Activated CD4-positive, alpha-beta memory T cell treated with anti-CD3 and anti-CD28 coated beads, Interleukin-2, amount 10 ng/mL, durations not matched to agents 7 days and 5 days (primary cell): ENCODE data around the gene MTLN. TPM values are rescaled to one million over a fixed set of nuclear protein-coding genes. Genes with fewer than 3 reads are reported as not detected.
A peak's percentile ranks its signal among the peaks of the same experiment; 100 is the strongest.
"Not testable (repeated sequence)": the region's sequence is repeated elsewhere in the genome, so short reads cannot be mapped to it uniquely, and the experiment has no call there.

ENCODE experiments used
- CTCF ChIA-PET: fragments of 350-600 bp; sonication (Branson Sonifier 250); formaldehyde crosslinking; loops from one replicate; lab custom pipeline; 2021; ENCODE audit warnings: antibody characterized with exemption, inconsistent platforms; lab: Charles Lee
- POLR2A ChIA-PET: fragments of 350-600 bp; sonication (Branson Sonifier 250); formaldehyde crosslinking; loops from one replicate; lab custom pipeline; 2021; ENCODE audit warnings: antibody characterized with exemption; lab: Charles Lee
- DNase-seq: peaks from one replicate; pipeline ENCODE4 v3.0.0-alpha.2; 2020
- H3K27ac Mint-ChIP-seq: one replicate; pipeline ENCODE4 v1.8.0; 2021; ENCODE audit warnings: mild to moderate bottlenecking, mixed read lengths
- H3K27me3 Mint-ChIP-seq: one replicate; pipeline ENCODE4 v1.8.0; 2021; ENCODE audit warnings: mixed read lengths
- H3K36me3 Mint-ChIP-seq: one replicate; pipeline ENCODE4 v1.8.0; 2021; ENCODE audit warnings: low read depth, mixed read lengths
- H3K4me1 Mint-ChIP-seq: one replicate; pipeline ENCODE4 v1.8.0; 2021; ENCODE audit warnings: mixed read lengths
- H3K4me3 Mint-ChIP-seq: one replicate; pipeline ENCODE4 v1.8.0; 2021; ENCODE audit warnings: mild to moderate bottlenecking, mixed read lengths
- H3K9me3 Mint-ChIP-seq: one replicate; pipeline ENCODE4 v1.8.0; 2021; ENCODE audit warnings: mixed read lengths
- total RNA-seq, 2 experiments: library from RNA; stranded (reverse); gene quantifications; one replicate each; pipeline ENCODE4 v1.2.3, GENCODE V29; 2021

The MTLN gene
- total RNA-seq, 2 experiments from 2014 or later, result 47.0 to 50.7 TPM

DNA sequence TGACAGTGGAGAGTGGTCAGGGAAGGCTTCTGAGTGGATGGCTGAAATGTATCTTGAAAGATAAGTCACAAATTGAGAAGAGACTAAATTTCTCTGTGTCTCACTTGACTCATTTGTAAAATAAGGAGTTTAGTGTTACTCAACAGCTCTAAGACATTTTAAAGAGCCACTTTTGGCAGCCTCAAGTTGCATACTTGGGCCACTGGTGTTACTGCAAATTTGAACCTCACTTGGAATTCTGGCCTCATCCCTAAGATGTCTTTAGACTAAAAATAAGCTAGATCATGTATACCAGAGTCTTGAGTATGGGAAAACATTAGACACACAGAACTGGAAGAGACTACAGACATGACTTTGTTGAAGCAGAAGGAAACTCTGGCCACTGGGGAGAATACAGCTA is 4.5 kb upstream of the MTLN start:
- ChIA-PET POLR2A (no interaction called here), CTCF (no interaction called here)
- Mint-ChIP-seq H3K4me3 (no peak overlapping the region), H3K27me3 (peaks cover 63% of the 10 kb centered on the region), H3K4me1 (peaks cover 6% of the 10 kb centered on the region), H3K9me3 (peaks cover 4% of the 10 kb centered on the region), H3K36me3 (peaks cover 6% of the 10 kb centered on the region), H3K27ac (no peak overlapping the region)
- no peak for DNase-seq

DNA sequence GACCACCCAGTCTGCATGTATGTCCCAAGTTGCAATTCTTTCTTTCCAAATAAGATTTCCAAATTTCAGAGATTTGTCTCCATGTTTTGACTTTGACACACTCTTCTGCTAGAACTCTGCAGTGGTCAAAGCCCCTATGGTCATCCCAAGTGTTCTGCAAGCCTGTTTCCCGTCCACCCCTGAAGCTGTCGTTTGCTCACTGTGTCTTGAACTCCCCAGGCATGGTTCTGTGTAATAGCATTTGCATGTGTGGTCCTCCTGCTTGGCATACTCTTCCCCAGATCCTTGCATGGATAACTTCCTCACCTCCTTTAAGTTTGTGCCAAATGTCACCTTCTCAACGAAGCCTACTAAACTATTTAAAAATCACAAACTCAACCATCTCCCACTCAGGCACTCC is 3.9 kb upstream of the MTLN start:
- H3K4me1 Mint-ChIP-seq, result peaks cover 11% of the 10 kb centered on the region
- no peak overlapping the region for H3K4me3 Mint-ChIP-seq
- DNase-seq, result no peak
- ChIA-PET POLR2A (no interaction called here), CTCF (no interaction called here)
- no peak overlapping the region for H3K27ac Mint-ChIP-seq
- H3K9me3 Mint-ChIP-seq, result peaks cover 4% of the 10 kb centered on the region
- peaks cover 10% of the 10 kb centered on the region for H3K36me3 Mint-ChIP-seq
- peaks cover 57% of the 10 kb centered on the region for H3K27me3 Mint-ChIP-seq

DNA sequence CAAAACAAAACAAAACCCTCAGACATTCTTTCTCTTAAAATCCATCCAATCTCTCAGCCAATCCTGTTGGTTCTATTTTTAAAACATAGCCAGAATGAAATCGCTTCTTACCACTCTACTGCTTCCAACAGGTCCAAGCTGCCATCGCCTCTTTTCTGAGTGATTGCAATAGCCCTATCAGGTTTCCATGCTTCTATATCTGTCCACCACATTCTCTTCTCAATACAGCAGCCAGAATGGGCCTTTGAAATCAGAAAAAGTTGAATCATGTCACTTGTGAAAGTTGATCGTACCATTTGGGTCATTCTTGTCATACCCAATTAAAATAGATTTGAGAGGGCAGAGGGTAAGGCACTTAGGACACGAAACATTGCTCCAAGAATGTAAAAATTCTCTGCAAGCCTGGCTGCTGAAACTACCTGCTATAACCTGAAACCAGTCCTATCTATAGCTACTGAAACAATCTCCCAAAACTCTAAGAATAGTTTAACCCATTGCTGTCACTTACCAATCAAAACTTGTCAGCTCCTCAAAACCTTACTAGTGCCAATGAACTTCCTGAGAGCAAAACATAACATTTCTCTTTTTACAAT is 3.3 kb upstream of the MTLN start:
- no peak for DNase-seq
- Mint-ChIP-seq H3K9me3 (peaks cover 4% of the 10 kb centered on the region), H3K4me3 (no peak overlapping the region), H3K4me1 (peaks cover 14% of the 10 kb centered on the region), H3K27ac (no peak overlapping the region), H3K27me3 (peaks cover 56% of the 10 kb centered on the region), H3K36me3 (peaks cover 10% of the 10 kb centered on the region)
- CTCF ChIA-PET, result no interaction called here
- POLR2A ChIA-PET, result no interaction called here

DNA sequence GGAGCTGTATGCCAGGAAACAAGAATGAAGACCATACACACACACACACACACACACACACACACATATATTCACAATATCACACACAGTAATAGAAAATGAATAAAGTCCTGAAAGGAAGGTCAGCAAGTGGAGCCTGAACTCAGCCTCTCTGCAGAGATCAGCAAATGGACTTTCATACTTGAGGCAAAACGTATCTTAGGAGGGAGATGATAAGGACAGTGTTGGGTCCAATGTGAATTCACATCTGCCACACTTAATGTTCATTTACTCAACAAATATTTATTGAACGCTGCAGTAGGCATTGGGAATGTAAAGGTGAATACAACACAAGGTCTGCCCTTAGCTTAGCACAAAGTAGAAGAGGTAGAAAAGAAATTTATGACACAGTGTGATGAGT is 2.7 kb upstream of the MTLN start:
- Mint-ChIP-seq H3K4me3 (no peak overlapping the region), H3K27ac (no peak overlapping the region), H3K4me1 (peaks cover 16% of the 10 kb centered on the region), H3K9me3 (peaks cover 4% of the 10 kb centered on the region), H3K36me3 (peaks cover 12% of the 10 kb centered on the region), H3K27me3 (peaks cover 51% of the 10 kb centered on the region)
- CTCF ChIA-PET, result no interaction called here
- DNase-seq, result no peak
- POLR2A ChIA-PET, result no interaction called here

DNA sequence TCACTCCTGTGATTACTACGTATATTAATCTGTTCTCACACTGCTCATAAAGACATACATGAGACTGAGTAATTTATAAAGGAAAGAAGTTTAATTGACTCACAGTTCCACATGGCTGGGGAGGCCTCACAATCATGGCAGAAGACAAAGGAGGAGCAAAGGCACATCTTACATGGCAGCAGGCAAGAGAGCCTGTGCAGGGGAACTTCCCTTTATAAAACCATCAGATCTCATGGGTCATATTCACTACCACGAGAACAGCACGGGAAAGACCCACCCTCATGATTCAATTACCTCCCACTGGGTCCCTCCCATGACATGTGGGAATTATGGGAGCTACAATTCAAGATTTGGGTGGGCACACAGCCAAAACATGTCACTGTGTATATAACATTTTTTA is 1.2 kb upstream of the MTLN start:
- POLR2A ChIA-PET, H3K9me3 Mint-ChIP-seq, CTCF ChIA-PET, H3K4me3 Mint-ChIP-seq, DNase-seq, H3K27ac Mint-ChIP-seq: not testable (repeated sequence)
- peaks cover 37% of the 10 kb centered on the region for H3K27me3 Mint-ChIP-seq
- H3K36me3 Mint-ChIP-seq, result peaks cover 25% of the 10 kb centered on the region
- H3K4me1 Mint-ChIP-seq, result peaks cover 25% of the 10 kb centered on the region

DNA sequence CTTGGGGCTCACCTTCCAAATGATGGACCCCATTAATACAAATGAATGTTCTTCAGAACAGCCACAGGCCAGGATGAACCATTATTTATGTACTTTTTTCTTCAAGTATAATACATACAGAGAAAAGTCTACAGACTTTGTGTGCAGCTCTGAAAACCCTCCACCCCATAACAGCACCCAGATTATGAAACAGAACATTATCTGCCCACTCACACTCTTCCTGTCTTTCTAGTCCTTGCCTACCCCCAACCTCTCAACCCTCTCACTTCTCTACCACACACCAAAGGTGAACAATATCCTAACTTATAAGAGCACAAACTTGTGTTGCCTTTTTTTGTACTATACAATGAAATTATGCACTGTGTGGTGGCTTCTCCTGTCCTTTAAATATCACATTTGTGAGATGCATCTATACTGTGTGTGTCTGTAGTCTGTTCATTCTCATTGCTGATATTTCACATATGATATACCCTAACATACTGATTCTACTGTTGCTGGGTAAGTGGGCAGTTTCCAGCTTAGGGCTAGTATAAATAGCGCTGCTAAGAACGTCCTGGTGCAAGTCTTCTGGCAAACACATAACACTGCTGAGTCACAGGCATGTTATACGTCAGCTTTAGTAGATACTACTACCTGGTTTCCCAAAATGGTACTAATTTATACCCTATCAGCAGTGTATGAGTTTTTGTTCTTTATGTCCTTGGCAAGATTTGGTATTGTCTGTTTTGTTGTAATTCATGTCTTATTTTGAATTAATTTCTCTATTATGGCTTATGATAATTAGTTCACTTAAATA is 6.5 kb downstream of the MTLN start:
- CTCF ChIA-PET, result no interaction called here
- H3K27me3 Mint-ChIP-seq, result peaks cover 3% of the 10 kb centered on the region
- H3K9me3 Mint-ChIP-seq, result no peaks in the 10 kb centered on the region

DNA sequence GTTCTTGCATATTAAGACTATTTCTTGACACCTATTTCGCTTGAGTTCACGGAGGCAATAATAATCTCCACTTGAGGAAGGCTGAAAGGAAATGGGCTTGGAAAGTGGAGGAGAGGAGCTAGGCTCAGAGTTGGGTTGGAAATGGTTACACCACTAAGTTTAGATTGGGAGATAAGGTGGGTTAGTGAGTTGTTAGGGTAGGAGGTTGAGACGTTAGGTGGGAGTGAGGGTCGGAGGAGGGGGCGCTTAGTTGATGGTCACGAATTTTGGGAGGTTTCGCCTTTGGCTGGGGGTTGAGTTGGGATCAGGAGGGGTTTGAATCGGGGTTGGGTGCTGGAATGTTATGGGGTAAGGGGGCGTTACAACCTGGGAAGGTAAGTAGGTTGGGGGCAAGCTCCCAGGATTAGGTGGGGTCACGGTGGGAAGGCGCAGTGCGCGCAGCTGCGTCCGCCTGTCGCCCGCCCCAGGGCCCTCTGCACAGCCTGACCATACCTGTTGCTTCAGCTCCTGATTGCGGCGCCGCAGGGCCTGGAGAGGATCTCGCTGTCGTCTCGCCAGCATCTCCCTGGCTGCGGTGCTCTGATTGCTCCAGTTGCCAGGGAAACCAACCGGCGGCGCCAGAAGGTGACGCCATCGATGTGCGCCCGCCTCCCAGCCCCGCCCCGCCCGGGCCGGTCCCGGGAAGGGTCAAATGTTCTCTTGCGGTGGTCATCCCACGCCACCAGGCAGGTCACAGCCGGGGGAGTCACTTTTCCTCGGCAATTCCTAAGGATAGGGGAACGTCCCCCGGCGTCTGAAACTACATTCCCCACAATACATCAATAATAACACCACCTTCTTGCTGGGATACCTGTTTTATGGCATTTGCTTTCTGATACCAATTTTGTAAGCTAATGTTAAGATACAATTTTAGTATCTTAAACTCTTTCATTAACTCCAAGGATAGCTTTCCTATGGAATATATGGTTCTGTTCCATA is 7.7 kb downstream of the MTLN start, which contains the start of gene NPHP1:
Gene NPHP1 (minus strand): TSS at position 606 of the 978 bp plus-strand sequence. CDS start 45 bp downstream, at position 561.
- peak within 1 kb of the TSS; percentile 51 for H3K27ac Mint-ChIP-seq
- H3K4me3 Mint-ChIP-seq, result peak within 1 kb of the TSS; percentile 79
- POLR2A ChIA-PET, result no interaction called here
- peak; percentile 86 for DNase-seq
- peaks cover 24% of the 10 kb centered on the region for H3K4me1 Mint-ChIP-seq
- H3K27me3 Mint-ChIP-seq, result peaks cover 3% of the 10 kb centered on the region
- peaks cover 9% of the 10 kb centered on the region for H3K36me3 Mint-ChIP-seq
- CTCF ChIA-PET, result no interaction called here
- H3K9me3 Mint-ChIP-seq, result no peaks in the 10 kb centered on the region

More for the DNA sequence above, 6.5 kb downstream of the MTLN start:
- H3K4me1 Mint-ChIP-seq, result peaks cover 30% of the 10 kb centered on the region
- peak overlapping the region; percentile 79 for H3K4me3 Mint-ChIP-seq
- H3K36me3 Mint-ChIP-seq, result peaks cover 15% of the 10 kb centered on the region
- DNase-seq, result no peak
- POLR2A ChIA-PET, result no interaction called here
- H3K27ac Mint-ChIP-seq, result no peak overlapping the region

DNA sequence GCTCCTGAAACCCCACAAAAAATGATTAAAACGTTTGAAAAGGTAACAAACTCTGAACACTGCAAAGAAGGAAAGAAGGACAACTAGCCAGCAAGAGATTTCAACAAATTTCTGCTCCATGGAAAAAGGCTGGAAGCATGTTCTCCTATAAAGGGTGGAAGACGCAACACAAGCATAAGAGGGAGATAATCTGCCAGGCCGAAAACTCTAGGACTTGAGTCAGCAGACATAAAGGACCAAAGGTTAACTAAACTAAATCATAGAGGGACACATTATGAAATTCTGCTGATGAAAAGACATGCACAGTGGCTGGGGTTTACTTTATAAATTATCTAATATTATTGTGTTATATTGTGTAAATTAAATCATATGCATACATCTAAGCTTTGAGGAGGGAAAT is 14.3 kb downstream of the MTLN start:
- H3K4me1 Mint-ChIP-seq, result no peaks in the 10 kb centered on the region
- POLR2A ChIA-PET, result no interaction called here
- DNase-seq, result no peak
- no peaks in the 10 kb centered on the region for H3K36me3 Mint-ChIP-seq
- H3K27me3 Mint-ChIP-seq, result peaks cover 3% of the 10 kb centered on the region
- no peak overlapping the region for H3K27ac Mint-ChIP-seq
- CTCF ChIA-PET, result no interaction called here
- H3K9me3 Mint-ChIP-seq, result no peaks in the 10 kb centered on the region
- H3K4me3 Mint-ChIP-seq, result no peak overlapping the region

DNA sequence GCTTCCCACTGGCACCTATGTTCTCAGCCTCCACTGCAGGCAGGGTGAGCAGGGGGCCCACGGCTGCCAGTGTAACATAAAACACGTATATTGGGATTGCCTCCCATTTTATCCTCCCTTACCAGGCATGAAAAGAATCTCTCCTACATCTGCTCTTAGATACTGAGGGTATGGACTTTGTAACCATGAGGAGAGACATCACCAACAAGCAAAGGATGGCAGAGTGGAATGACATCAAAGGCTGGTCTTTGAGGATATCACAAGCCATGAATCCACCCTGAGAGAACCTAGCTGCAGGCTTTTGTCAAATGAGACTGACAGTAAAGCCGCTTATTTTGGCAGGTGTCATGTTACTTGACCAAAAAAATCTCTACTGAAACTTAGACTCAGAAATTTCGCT is 14.9 kb downstream of the MTLN start:
- no peak for DNase-seq
- CTCF ChIA-PET, result no interaction called here
- Mint-ChIP-seq H3K4me3 (no peak overlapping the region), H3K27me3 (peaks cover 3% of the 10 kb centered on the region), H3K36me3 (no peaks in the 10 kb centered on the region), H3K4me1 (no peaks in the 10 kb centered on the region), H3K9me3 (no peaks in the 10 kb centered on the region), H3K27ac (no peak overlapping the region)
- POLR2A ChIA-PET, result no interaction called here

DNA sequence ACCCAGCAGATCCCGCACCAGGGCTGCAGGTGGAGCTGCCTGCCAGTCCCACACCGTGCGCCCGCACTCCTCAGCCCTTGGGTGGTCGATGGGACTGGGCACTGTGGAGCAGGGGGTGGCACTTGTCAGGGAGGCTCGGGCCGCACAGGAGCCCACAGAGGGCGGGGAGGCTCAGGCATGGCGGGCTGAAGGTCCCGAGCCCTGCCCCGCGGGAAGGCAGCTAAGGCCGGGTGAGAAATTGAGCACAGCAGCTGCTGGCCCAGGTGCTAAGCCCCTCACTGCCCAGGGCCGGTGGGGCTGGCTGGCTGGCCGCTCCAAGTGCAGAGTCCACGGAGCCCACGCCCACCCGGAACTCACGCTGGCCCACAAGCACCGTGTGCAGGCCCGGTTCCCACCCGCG is 22.2 kb downstream of the MTLN start:
- POLR2A ChIA-PET, H3K9me3 Mint-ChIP-seq, H3K4me1 Mint-ChIP-seq, H3K4me3 Mint-ChIP-seq, H3K36me3 Mint-ChIP-seq, H3K27ac Mint-ChIP-seq, DNase-seq, H3K27me3 Mint-ChIP-seq, CTCF ChIA-PET: not testable (repeated sequence)

DNA sequence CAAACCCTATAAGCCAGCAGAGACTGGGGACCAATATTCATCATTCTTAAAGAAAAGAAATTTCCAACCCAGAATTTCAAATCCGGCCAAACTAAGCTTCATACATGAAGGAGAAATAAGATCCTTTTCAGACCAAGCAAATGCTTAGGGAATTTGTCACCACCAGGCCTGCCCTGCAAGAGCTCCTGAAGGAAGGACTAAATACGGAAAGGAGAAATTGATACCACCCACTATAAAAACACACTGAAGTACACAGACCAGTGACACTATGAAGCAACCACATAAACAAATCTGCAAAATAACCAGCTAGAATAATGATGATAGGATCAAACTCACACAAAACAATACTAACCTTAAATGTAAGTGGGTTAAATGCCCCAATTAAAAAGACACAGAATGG is 29.9 kb downstream of the MTLN start:
- CTCF ChIA-PET, result no interaction called here
- Mint-ChIP-seq H3K27me3 (peaks cover 22% of the 10 kb centered on the region), H3K4me1 (no peaks in the 10 kb centered on the region), H3K27ac (no peak overlapping the region), H3K36me3 (no peaks in the 10 kb centered on the region), H3K9me3 (peaks cover 18% of the 10 kb centered on the region), H3K4me3 (no peak overlapping the region)
- POLR2A ChIA-PET, result no interaction called here
- DNase-seq, result no peak

DNA sequence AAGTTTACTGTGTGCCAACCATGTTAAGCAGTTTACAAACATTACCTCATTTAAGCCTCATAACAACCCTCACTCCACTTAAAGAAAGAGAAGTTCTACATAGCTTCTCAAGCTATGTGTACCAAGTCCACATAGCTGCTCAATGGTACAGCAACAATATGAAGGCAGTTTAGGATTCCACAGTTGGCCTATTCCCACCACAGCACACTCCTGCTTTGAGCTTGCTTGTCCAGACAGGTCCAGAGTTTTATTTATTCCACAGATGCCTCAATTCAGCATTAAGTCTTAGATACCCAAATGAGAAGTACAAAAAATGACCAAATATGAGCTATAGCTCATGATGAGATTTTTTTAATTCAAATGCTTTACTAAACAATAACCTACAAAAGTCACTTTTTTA is 32.3 kb downstream of the MTLN start:
- H3K4me1 Mint-ChIP-seq, result no peaks in the 10 kb centered on the region
- peaks cover 18% of the 10 kb centered on the region for H3K9me3 Mint-ChIP-seq
- peaks cover 23% of the 10 kb centered on the region for H3K27me3 Mint-ChIP-seq
- H3K27ac Mint-ChIP-seq, result no peak overlapping the region
- POLR2A ChIA-PET, result no interaction called here
- CTCF ChIA-PET, result interaction anchor here (1.0 kb wide), 1 partner anchor 23 kb away, joined by 3 read pairs; no protein-coding TSS in a partner anchor
- H3K36me3 Mint-ChIP-seq, result no peaks in the 10 kb centered on the region
- DNase-seq, result no peak
- no peak overlapping the region for H3K4me3 Mint-ChIP-seq

DNA sequence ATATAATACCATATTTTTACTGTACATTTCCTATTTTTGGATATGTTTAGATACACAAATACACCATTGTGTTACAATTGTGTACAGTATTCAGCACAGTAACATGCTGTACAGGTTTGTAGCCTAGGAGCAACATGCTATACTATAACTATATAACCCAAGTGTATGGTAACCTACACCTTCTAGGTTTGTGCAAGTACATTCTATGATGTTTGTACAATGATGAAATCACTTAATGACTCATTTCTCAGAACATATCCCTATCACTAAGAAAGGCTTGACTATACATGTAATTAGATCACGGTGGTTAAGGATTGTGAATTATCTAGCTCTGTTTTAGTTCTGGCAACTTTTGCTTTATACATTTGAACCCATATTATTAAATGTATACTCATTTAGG is 38.8 kb downstream of the MTLN start:
- no peak overlapping the region for H3K27ac Mint-ChIP-seq
- ChIA-PET POLR2A (no interaction called here), CTCF (no interaction called here)
- no peaks in the 10 kb centered on the region for H3K36me3 Mint-ChIP-seq
- H3K27me3 Mint-ChIP-seq, result peaks cover 16% of the 10 kb centered on the region
- H3K9me3 Mint-ChIP-seq, result no peaks in the 10 kb centered on the region
- no peak overlapping the region for H3K4me3 Mint-ChIP-seq
- DNase-seq, result no peak
- H3K4me1 Mint-ChIP-seq, result peaks cover 2% of the 10 kb centered on the region
